ENCODE data around the gene CPEB3.
"Not testable (repeated sequence)": the region's sequence is repeated elsewhere in the genome, so short reads cannot be mapped to it uniquely, and the experiment has no call there.

CPEB3 gene

DNA sequence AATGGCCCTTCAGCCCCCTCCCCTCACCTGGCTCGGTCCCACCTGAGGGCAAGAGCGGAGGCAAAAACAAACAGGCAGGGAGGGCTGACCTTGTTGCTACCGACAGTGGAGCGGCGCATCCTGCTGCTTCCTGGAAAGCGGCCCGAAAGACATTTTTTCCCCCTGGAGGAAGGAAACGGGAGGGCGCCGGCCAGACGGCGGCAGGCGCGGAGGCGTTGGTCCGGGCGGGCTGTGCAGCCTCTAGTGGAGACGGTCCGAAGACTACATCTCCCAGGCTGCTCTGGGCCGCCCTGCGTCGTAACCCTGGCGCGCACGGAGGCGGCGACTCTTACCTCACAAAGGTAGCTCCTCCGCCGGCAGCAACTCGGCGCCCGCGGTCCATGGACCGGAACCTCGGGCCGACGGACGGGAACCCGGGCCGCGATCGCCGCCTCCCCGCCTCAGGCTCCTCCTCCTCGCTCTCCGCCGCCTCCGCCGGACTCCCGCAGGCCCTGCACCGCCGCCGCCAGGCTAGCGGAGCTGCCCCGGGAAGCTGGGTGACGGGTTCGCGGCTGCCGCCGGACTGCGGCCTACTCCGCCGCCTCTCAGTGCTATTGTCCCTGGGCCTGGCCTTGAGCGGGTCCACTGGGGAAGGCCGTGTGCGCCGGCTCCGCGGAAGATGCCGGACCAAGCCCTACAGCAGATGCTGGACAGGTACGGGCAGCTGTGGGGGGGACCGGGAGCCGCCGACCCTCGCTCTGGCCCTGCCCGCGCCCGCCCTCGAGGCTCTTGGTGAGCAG, at the start of gene CPEB3, which contains the start of gene MARCHF5:
Gene CPEB3, minus strand, starts transcription at position 242 of the 779 bp plus-strand sequence. CDS start 50,728 bp downstream, outside the sequence.
Gene MARCHF5, plus strand, starts transcription at position 331 of the 779 bp plus-strand sequence. Its CDS starts 328 bp downstream, at position 659.
- peak; percentile 98 for DNase-seq

- not testable (repeated sequence) for DNase-seq
These were observed 39.0 kb upstream of the CPEB3 start for GRCh38 chr10:92329927-92330326.

DNA sequence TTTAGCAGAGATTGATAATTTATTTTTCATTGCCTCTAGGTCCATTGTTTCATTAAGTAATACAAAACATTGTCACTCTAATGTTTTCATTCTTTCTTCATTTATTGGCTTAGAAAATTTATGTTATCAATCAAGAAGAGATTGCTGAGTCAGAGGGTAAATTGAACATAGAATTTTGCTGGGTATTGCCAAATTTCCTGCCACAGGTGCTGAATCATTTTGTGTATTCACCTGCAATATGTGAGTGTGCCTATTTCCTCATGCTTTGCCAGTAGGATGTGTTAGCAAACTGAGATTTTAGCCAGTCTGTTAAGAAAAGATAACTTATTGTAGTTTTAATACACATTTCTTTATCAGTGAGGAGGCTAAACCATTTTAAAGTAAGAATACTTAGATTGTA, 38.1 kb upstream of the CPEB3 start:
- DNase-seq: peak; percentile 45

GRCh38 chr10:92327445-92328433, 36.9 kb upstream of the CPEB3 start:
- no peak for DNase-seq

DNA sequence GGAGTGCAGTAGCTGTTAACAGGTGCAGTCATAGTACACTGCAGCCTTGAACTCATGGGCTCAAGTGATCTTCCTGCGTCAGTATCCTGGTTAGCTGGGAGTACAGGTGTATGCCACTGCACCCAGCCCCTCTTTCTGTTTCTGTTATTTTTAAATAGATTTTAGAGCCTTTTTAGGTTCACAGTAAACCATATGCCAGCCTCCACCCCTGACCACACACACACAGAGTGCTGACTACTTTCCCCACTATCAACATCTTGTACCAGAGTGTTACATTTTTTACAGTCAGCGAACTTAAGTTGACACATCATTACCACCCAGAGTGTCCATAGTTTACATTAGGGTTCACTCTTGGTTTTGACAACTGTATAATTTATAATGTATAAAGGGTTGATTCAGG, 32.2 kb upstream of the CPEB3 start:
- DNase-seq: no peak

- DNase-seq: no peak
These were observed 25.7 kb upstream of the CPEB3 start for GRCh38 chr10:92316610-92317009.

DNA sequence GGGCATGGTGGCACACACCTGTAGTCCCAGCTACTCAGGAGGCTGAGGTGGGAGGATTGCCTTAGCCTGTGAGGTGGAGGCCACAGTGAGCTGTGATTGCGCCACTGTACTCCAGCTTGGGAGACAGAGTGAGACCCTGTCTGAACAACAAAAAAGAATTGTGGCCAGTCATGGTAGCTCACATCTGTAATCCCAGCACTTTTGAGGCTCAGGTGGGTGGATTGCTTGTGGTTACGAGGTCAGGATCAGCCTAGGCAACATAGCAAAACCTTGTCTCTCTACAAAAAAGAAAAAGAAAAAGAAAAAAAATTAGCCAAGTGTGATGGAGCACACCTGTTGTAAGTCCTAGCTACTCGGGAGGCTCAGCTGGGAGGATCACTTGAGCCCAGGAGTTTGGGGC, 22.9 kb upstream of the CPEB3 start:
- DNase-seq: no peak

GRCh38 chr10:92309272-92309671, 18.4 kb upstream of the CPEB3 start:
- no peak for DNase-seq

DNA sequence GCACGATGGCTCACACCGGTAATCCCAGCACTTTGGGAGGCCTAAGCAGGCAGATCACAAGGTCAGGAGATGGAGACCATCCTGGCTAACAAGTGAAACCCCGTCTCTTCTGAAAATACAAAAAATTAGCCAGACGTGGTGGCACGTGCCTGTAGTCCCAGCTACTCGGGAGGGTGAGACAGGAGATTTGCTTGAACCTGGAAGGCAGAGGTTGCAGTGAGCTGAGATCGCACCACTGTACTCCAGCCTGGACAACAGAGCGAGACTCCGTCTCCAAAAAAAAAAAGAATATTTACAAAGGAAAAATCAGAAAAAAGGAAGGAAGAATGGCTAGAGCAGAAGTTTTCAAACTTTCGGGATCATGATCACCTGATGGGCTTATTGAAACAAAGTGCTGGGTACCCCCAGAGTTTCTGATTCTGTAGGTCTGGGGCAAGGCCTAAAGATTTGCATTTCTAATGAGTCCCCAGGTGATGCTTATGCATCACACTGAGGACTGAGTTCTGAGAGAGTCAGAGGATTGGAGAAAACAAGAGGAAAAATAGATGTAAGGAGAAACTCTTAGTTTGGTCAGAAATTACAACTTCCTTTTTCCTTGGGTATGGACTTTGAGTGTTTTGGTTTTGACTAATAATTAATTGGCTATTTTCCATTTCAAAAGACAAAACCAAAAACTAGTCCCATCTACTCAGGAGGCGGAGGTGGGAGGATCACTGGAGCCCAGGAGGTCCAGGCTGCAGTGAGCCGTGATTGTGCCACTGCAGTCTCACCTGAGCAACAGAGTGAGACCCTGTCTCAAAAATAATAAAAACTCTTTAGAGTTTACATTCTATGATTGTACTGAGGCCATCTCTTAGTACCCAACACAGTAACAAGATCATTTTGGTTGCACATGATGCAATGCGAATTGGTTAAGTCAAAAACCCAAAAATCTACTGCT, 14.5 kb upstream of the CPEB3 start:
- DNase-seq: no peak

- no peak for DNase-seq
These were observed 13.2 kb upstream of the CPEB3 start for GRCh38 chr10:92304061-92304460.

DNA sequence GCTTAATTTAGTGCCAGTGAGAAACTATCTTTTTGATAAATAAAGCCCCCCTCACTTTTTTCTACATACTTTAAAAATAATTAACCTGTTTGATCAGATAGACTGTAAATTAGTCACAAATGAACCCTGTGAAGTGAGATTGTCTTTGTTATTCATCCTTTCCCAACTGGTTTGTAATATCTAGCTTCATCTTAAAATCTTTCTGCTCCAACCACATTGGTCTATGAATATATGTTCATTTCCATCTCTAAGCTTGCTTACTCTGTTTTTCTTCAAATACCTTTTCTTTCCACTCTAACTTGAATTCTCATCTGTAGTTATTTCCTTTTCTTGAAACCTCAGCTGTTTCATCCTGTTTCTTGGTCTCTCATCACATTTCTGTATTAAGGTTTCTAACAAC, 12.2 kb upstream of the CPEB3 start:
- no peak for DNase-seq

DNA sequence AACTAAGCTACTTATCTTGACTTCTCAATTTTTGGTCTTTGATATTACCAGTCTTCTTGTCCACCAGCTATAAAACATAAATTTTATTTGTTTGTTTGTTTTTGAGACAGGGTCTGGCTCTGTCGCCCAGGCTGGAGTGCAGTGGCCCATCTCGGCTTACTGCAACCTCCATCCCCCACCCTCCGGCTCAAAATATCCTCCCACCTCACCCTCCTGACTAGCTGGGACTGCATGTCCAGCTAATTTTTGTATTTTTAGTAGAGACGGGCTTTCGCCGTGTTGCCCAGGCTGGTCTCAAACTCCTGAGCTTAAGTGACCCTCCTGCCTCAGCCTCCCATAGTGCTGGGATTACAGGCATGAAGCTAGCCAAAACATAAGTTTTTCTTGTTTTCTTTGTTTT, 7.6 kb upstream of the CPEB3 start:
- DNase-seq: no peak

DNA sequence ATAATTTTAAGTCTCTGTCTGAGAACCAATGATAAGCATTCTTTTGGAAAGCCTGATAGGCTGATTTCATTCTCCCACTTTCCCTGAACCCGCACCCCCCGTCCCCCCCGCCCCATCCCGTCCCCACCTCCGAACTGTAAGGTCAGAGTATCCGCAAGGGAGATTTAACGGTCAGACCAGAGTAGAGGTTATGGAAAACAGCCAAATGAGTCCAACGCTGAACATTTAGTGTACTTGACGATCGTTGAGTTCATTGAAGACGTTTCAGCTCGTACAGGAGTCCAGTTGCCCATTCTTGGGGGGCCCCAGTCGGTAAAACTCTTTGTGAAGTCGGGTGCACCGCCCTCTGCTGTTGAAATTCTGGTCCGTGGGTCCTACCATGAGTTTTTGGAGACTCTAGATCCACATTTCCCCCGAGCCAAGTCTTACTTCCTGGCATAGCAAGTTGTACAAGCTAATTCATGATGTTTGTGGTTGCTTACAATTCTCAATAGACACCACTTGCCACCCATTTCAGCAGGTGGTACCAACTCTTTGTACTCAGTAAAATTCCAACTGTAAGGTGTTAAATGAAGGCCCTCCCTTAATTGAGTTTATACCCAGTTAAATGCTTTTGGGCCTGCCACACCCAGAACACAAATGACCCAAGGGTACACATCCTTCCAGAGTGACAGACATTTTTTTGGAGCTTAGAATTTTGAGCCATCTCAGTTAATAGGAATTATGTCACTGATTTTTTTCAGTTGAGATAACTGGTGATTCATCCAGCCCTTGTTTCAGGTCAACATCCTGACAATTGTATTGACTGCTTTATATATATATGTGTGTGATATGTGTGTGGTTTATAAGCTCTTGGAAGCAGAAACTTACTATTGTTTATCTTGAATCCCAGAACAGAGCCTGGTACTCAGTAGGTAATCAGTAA, 1.3 kb upstream of the CPEB3 start:
- DNase-seq: peak; percentile 79

- no peak for DNase-seq
These were observed 663 bp upstream of the CPEB3 start for GRCh38 chr10:92291616-92291865.

DNA sequence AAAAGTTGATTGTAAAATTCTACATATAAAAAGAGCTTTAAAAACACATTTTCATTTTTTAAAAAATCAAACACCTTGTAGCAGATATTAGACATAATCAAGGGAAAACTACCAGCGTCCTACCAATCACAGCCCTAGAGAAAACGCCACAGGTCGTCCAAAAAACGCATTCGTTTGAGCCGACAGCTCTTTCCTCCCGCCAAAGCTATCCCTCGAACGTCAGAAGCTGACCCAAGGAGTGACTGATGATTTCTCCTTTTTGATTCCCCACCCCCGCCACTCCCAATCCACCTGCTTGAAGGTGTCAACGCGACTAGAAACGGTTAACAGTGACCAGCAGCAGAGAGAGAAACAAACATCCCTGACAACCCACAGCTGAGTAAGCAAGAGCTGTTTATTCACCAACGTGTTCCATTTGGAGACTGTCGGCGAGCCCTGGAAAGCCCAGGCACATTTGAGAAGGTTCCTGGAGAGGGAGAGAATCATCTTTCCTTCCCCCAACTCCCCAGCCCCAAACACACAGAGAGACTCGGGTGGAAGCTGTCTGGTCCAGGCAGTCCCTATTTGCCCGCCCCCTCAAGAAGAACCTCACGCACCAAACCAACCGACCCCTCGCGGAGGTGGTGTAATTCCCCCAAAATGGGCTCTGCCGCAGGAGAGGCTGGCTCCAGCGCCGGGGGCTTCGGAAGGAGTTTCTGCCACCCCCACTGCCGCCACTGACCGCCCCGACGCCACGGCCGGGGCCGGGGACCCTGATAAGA, 622 bp downstream of the CPEB3 start:
- DNase-seq: peak; percentile 81

GRCh38 chr10:92284112-92284704, 6.7 kb downstream of the CPEB3 start:
- peak; percentile 38 for DNase-seq

- DNase-seq: peak; percentile 58
These were observed 11.7 kb downstream of the CPEB3 start for GRCh38 chr10:92278996-92279696.

- DNase-seq: no peak
These were observed 16.8 kb downstream of the CPEB3 start for GRCh38 chr10:92274071-92274470.

- DNase-seq: no peak
These were observed 22.1 kb downstream of the CPEB3 start for GRCh38 chr10:92268748-92269147.

DNA sequence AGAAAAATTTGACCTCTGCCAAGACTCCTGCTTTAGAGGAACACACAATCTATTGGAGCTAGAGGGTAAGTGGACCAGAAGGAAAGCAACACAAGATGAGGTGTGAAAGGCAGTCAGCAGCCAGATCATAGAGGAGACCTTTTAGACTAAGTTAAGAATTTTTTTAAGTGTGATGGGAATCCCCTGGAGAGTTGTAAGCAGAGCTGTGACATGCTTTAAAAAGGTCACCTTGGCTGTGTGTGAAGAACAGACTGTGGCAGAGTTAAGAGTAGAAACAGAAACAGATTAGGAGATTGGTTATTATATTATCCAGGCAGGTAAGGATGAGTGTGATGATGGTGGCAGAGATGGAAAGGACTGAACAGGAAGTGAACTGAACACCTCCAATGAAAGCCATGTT, 23.5 kb downstream of the CPEB3 start:
- no peak for DNase-seq

Data from OCI-M1 (cell line).